ENCODE data around the gene DCLK1. TPM values are rescaled to one million over a fixed set of nuclear protein-coding genes. Genes with fewer than 3 reads are reported as not detected.

DCLK1 gene
- polyA plus RNA-seq, 6 donors from 2014 or later = not detected

GRCh38 chr13:36068566-36068965 lies 62.6 kb downstream of the DCLK1 start:
- no peaks in the 10 kb centered on the region for H3K27me3 Mint-ChIP-seq
- peaks cover 0 to 7% (median 2%) of the 10 kb centered on the region in 7 donors for H3K9me3 Mint-ChIP-seq
- no peak overlapping the region for H3K4me3 Mint-ChIP-seq
- H3K4me1 Mint-ChIP-seq = no peaks in the 10 kb centered on the region
- H3K36me3 Mint-ChIP-seq = no peaks in the 10 kb centered on the region
- no peak for DNase-seq
- no peak for ATAC-seq (ENCODE audit: low read depth in 2 of 2)
- no peak overlapping the region for H3K27ac Mint-ChIP-seq

GRCh38 chr13:36067746-36068381 lies 63.3 kb downstream of the DCLK1 start:
- Mint-ChIP-seq H3K4me3 (no peak overlapping the region), H3K27ac (no peak overlapping the region), H3K36me3 (no peaks in the 10 kb centered on the region), H3K27me3 (no peaks in the 10 kb centered on the region), H3K4me1 (no peaks in the 10 kb centered on the region), H3K9me3 (peaks cover 0 to 7% (median 2%) of the 10 kb centered on the region in 7 donors)
- ATAC-seq (ENCODE audit: low read depth in 2 of 2) = no peak
- no peak for DNase-seq

- no peak overlapping the region for H3K4me3 Mint-ChIP-seq
- ATAC-seq (ENCODE audit: low read depth in 2 of 2) = no peak
- no peaks in the 10 kb centered on the region for H3K36me3 Mint-ChIP-seq
- no peak overlapping the region for H3K27ac Mint-ChIP-seq
- H3K9me3 Mint-ChIP-seq = peaks cover 0 to 9% (median 0%) of the 10 kb centered on the region in 7 donors
- no peak for DNase-seq
- H3K4me1 Mint-ChIP-seq = no peaks in the 10 kb centered on the region
- H3K27me3 Mint-ChIP-seq = no peaks in the 10 kb centered on the region
Measured at GRCh38 chr13:36062249-36062648, 68.9 kb downstream of the DCLK1 start.

- H3K4me3 Mint-ChIP-seq = no peak overlapping the region
- ATAC-seq (ENCODE audit: low read depth in 2 of 2) (no peak), DNase-seq (no peak)
- H3K27me3 Mint-ChIP-seq = no peaks in the 10 kb centered on the region
- H3K9me3 Mint-ChIP-seq = peaks cover 0 to 9% (median 0%) of the 10 kb centered on the region in 7 donors
- H3K27ac Mint-ChIP-seq = no peak overlapping the region
- H3K4me1 Mint-ChIP-seq = no peaks in the 10 kb centered on the region
- no peaks in the 10 kb centered on the region for H3K36me3 Mint-ChIP-seq
Measured at GRCh38 chr13:36061621-36062020, 69.6 kb downstream of the DCLK1 start.

- Mint-ChIP-seq H3K27me3 (no peaks in the 10 kb centered on the region), H3K27ac (no peak overlapping the region), H3K4me3 (no peak overlapping the region), H3K9me3 (peaks cover 0 to 9% (median 0%) of the 10 kb centered on the region in 7 donors), H3K36me3 (no peaks in the 10 kb centered on the region), H3K4me1 (no peaks in the 10 kb centered on the region)
- ATAC-seq (ENCODE audit: low read depth in 2 of 2) (no peak), DNase-seq (no peak)
Measured at GRCh38 chr13:36061054-36061453, 70.1 kb downstream of the DCLK1 start.

GRCh38 chr13:36059321-36059720 lies 71.9 kb downstream of the DCLK1 start:
- DNase-seq (no peak), ATAC-seq (ENCODE audit: low read depth in 2 of 2) (no peak)
- Mint-ChIP-seq H3K9me3 (peaks cover 0 to 16% (median 0%) of the 10 kb centered on the region in 7 donors), H3K27me3 (no peaks in the 10 kb centered on the region), H3K27ac (no peak overlapping the region), H3K4me1 (no peaks in the 10 kb centered on the region), H3K4me3 (no peak overlapping the region), H3K36me3 (no peaks in the 10 kb centered on the region)

- Mint-ChIP-seq H3K27me3 (no peaks in the 10 kb centered on the region), H3K4me1 (no peaks in the 10 kb centered on the region), H3K9me3 (peaks cover 0 to 17% (median 0%) of the 10 kb centered on the region in 7 donors), H3K4me3 (no peak overlapping the region), H3K36me3 (no peaks in the 10 kb centered on the region), H3K27ac (no peak overlapping the region)
- ATAC-seq (ENCODE audit: low read depth in 2 of 2) (no peak), DNase-seq (no peak)
Measured at GRCh38 chr13:36058116-36058515, 73.1 kb downstream of the DCLK1 start.

- peaks cover 0 to 17% (median 0%) of the 10 kb centered on the region in 7 donors for H3K9me3 Mint-ChIP-seq
- ATAC-seq (ENCODE audit: low read depth in 2 of 2) = no peak
- DNase-seq = no peak
Measured at GRCh38 chr13:36057547-36057946, 73.6 kb downstream of the DCLK1 start.

GRCh38 chr13:36057041-36057440 lies 74.1 kb downstream of the DCLK1 start:
- Mint-ChIP-seq H3K4me3 (no peak overlapping the region), H3K27ac (no peak overlapping the region)
- ATAC-seq (ENCODE audit: low read depth in 2 of 2) = no peak

More at GRCh38 chr13:36057547-36057946, 73.6 kb downstream of the DCLK1 start:
- Mint-ChIP-seq H3K36me3 (no peaks in the 10 kb centered on the region), H3K4me1 (no peaks in the 10 kb centered on the region), H3K27me3 (no peaks in the 10 kb centered on the region), H3K27ac (no peak overlapping the region), H3K4me3 (no peak overlapping the region)

GRCh38 chr13:36055366-36055765 lies 75.8 kb downstream of the DCLK1 start:
- Mint-ChIP-seq H3K9me3 (peaks cover 0 to 12% (median 0%) of the 10 kb centered on the region in 7 donors), H3K27me3 (no peaks in the 10 kb centered on the region), H3K27ac (no peak overlapping the region), H3K36me3 (no peaks in the 10 kb centered on the region), H3K4me3 (no peak overlapping the region), H3K4me1 (no peaks in the 10 kb centered on the region)
- ATAC-seq (ENCODE audit: low read depth in 2 of 2) (no peak), DNase-seq (no peak)

More at GRCh38 chr13:36057041-36057440, 74.1 kb downstream of the DCLK1 start:
- peaks cover 0 to 17% (median 0%) of the 10 kb centered on the region in 7 donors for H3K9me3 Mint-ChIP-seq
- no peaks in the 10 kb centered on the region for H3K36me3 Mint-ChIP-seq
- H3K4me1 Mint-ChIP-seq = no peaks in the 10 kb centered on the region
- DNase-seq = no peak
- no peaks in the 10 kb centered on the region for H3K27me3 Mint-ChIP-seq

- Mint-ChIP-seq H3K27ac (no peak overlapping the region), H3K4me1 (no peaks in the 10 kb centered on the region), H3K9me3 (peaks cover 0 to 12% (median 0%) of the 10 kb centered on the region in 7 donors), H3K27me3 (no peaks in the 10 kb centered on the region), H3K4me3 (no peak overlapping the region), H3K36me3 (no peaks in the 10 kb centered on the region)
- DNase-seq = no peak
- no peak for ATAC-seq (ENCODE audit: low read depth in 2 of 2)
Measured at GRCh38 chr13:36054041-36054440, 77.1 kb downstream of the DCLK1 start.

GRCh38 chr13:36051082-36051481 lies 80.1 kb downstream of the DCLK1 start:
- no peaks in the 10 kb centered on the region for H3K27me3 Mint-ChIP-seq
- no peak overlapping the region for H3K4me3 Mint-ChIP-seq
- ATAC-seq (ENCODE audit: low read depth in 2 of 2) = no peak
- H3K4me1 Mint-ChIP-seq = no peaks in the 10 kb centered on the region
- H3K9me3 Mint-ChIP-seq = peaks cover 0 to 8% (median 0%) of the 10 kb centered on the region in 7 donors
- no peaks in the 10 kb centered on the region for H3K36me3 Mint-ChIP-seq
- no peak for DNase-seq
- H3K27ac Mint-ChIP-seq = no peak overlapping the region

- Mint-ChIP-seq H3K27ac (no peak overlapping the region), H3K36me3 (no peaks in the 10 kb centered on the region), H3K4me1 (no peaks in the 10 kb centered on the region), H3K4me3 (no peak overlapping the region), H3K27me3 (no peaks in the 10 kb centered on the region), H3K9me3 (peaks cover 0 to 3% (median 0%) of the 10 kb centered on the region in 7 donors)
- DNase-seq = no peak
- no peak for ATAC-seq (ENCODE audit: low read depth in 2 of 2)
Measured at GRCh38 chr13:36046672-36047071, 84.5 kb downstream of the DCLK1 start.

GRCh38 chr13:36038785-36039555 lies 92.2 kb downstream of the DCLK1 start:
- H3K27ac Mint-ChIP-seq = no peak overlapping the region
- ATAC-seq (ENCODE audit: low read depth in 2 of 2) (no peak), DNase-seq (no peak)
- peaks cover 0 to 5% (median 2%) of the 10 kb centered on the region in 7 donors for H3K9me3 Mint-ChIP-seq
- no peaks in the 10 kb centered on the region for H3K27me3 Mint-ChIP-seq
- H3K36me3 Mint-ChIP-seq = no peaks in the 10 kb centered on the region
- no peaks in the 10 kb centered on the region for H3K4me1 Mint-ChIP-seq
- H3K4me3 Mint-ChIP-seq = no peak overlapping the region
